ENCODE results near the gene RAB11FIP3. TPM values are rescaled to one million over a fixed set of nuclear protein-coding genes. Genes with fewer than 3 reads are reported as not detected.
A peak's percentile ranks its signal among the peaks of the same experiment; 100 is the strongest.

RAB11FIP3 gene
- total RNA-seq, 1 experiment from 2014 or later, result 37.1 TPM

DNA sequence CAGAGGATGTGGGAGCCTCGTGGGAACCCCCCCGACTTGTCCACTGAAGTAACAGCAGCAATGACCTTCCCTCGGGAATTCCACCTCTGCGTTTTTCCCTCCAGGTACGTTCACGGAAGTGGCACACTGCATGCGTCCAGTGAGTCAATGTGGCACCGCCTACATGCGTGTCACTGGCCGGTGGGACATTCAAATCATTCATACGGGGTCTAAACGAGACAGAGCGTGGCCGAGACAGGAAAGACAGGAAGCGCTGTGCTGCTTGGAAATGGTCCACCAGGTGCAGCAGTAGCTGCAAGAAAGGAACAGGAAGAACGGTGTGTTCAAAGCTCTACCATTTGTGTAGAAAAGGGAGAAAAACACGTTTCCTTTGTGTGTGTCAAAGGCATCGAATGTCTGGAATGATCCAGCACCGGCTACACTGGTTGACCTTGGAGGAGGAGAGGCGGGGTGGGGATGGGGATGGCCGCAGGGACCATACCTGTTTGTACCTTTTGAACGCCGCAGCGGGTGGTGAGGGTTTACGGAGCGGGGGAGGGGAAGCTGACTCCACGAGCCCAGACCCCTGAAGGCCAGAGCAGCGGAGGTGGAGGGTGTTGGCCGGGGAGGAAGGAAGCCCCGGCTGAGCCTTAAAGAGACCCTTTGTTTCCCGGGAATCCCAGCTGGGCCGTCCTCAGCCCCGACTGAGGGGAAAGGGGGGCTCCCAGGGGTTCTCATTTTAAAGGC lies 42.0 kb upstream of the RAB11FIP3 start:
- Histone ChIP-seq H2BK120ac (ENCODE audit: low read depth, low read length, poor library complexity, severe bottlenecking) (no peak overlapping the region), H3K9ac (ENCODE audit: extremely low read depth, insufficient read length, low read length) (peak overlapping the region; percentile 0), H2BK20ac (ENCODE audit: low read depth, low read length, poor library complexity, severe bottlenecking) (no peak overlapping the region), H3K27ac (ENCODE audit: insufficient read length, low read depth, low read length) (peak overlapping the region; percentile 77), H3K79me2 (ENCODE audit: insufficient read depth, low read length) (no peaks in the 10 kb centered on the region; the same call in 1 of the 2 replicates), H3T11ph (ENCODE audit: low read length) (no peak overlapping the region), H4K91ac (ENCODE audit: insufficient read length, low read depth, low read length) (no peak overlapping the region), H3K18ac (ENCODE audit: insufficient read length, low read depth, low read length) (no peak overlapping the region), H2BK12ac (ENCODE audit: insufficient read length, low read depth, low read length) (no peak overlapping the region), H4K5ac (ENCODE audit: insufficient read length, low read depth, low read length) (no peak overlapping the region), H3K56ac (ENCODE audit: insufficient read length, low read depth, low read length) (no peak overlapping the region), H4K8ac (replicated peaks; ENCODE audit: insufficient read length, low read depth, low read length) (no peak overlapping the region), H4K20me1 (ENCODE audit: control insufficient read depth, insufficient read depth, insufficient read length) (no peaks in the 10 kb centered on the region), H3K23ac (ENCODE audit: insufficient read length, low read depth, low read length) (no peak overlapping the region), H3K9me3 (ENCODE audit: control insufficient read depth, low read depth, low read length) (no peaks in the 10 kb centered on the region), H2AFZ (ENCODE audit: low read length) (no peak overlapping the region), H3K79me1 (ENCODE audit: insufficient read depth, low read depth, low read length, poor library complexity, severe bottlenecking) (no peaks in the 10 kb centered on the region), H2AK5ac (ENCODE audit: insufficient read length, low read length) (no peak overlapping the region), H3K4ac (ENCODE audit: low read depth, low read length) (no peak overlapping the region), H3K4me2 (ENCODE audit: insufficient read depth, insufficient read length, low read length) (peak overlapping the region; percentile 71), H3K27me3 (ENCODE audit: insufficient read depth, low read length) (no peaks in the 10 kb centered on the region), H2BK5ac (ENCODE audit: insufficient read length, low read length) (no peak overlapping the region), H3K4me1 (ENCODE audit: insufficient read depth, low read length) (no peaks in the 10 kb centered on the region; the same call in 1 of the 2 replicates), H2BK15ac (ENCODE audit: low read depth, low read length) (no peak overlapping the region), H3K14ac (ENCODE audit: insufficient read depth, low read length) (no peak overlapping the region), H3K23me2 (ENCODE audit: insufficient read length, low read depth, low read length, poor library complexity, severe bottlenecking) (peaks cover 9% of the 10 kb centered on the region)
- H3K4me1 Mint-ChIP-seq, result peaks cover 37 to 58% of the 10 kb centered on the region in 2 experiments
- no peaks in the 10 kb centered on the region for H3K9me3 Mint-ChIP-seq
- TF ChIP-seq, protein P1, sequence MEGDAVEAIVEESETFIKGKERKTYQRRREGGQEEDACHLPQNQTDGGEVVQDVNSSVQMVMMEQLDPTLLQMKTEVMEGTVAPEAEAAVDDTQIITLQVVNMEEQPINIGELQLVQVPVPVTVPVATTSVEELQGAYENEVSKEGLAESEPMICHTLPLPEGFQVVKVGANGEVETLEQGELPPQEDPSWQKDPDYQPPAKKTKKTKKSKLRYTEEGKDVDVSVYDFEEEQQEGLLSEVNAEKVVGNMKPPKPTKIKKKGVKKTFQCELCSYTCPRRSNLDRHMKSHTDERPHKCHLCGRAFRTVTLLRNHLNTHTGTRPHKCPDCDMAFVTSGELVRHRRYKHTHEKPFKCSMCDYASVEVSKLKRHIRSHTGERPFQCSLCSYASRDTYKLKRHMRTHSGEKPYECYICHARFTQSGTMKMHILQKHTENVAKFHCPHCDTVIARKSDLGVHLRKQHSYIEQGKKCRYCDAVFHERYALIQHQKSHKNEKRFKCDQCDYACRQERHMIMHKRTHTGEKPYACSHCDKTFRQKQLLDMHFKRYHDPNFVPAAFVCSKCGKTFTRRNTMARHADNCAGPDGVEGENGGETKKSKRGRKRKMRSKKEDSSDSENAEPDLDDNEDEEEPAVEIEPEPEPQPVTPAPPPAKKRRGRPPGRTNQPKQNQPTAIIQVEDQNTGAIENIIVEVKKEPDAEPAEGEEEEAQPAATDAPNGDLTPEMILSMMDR (conservative IDR thresholded peaks at IDR 0.05), result no peak; the same call in 2 of the 3 replicates
- WGBS (ENCODE audit: extremely low coverage, insufficient read length, low lambda C conversion rate), result no CpG with 5 or more reads among the region's 33 CpGs
- H3K36me3 Mint-ChIP-seq (ENCODE audit: insufficient read depth in 1 of 3, low read depth in 3 of 3), result peaks cover 0 to 12% (median 0%) of the 10 kb centered on the region in 3 experiments; a peak in 3 of 7 replicates
- peak overlapping the region; percentile 69 to 91 (median 83); a peak in 5 of 7 replicates for H3K27ac Mint-ChIP-seq
- H3K27me3 Mint-ChIP-seq (ENCODE audit: low read depth), result peaks cover 3% of the 10 kb centered on the region; the same call in 1 of the 2 replicates
- peak overlapping the region; percentile 83 to 91 for H3K4me3 Mint-ChIP-seq
- peak; percentile 91 for DNase-seq
